Kidney (tissue), 14 donors: ENCODE data around the gene MPP1. TPM values are rescaled to one million over a fixed set of nuclear protein-coding genes. Genes with fewer than 3 reads are reported as not detected.

Source experiments
- DNase-seq, 5 donors: peaks; one replicate each; pipeline ENCODE4 v3.0.0-alpha.2; 2013 to 2020
- FAIRE-seq: peaks from 2 replicates; lab custom pipeline; 2012; peaks lifted over from hg19 to GRCh38; lab: Jason Lieb, UNC
- H3K27ac ChIP-seq, 2 donors: one replicate each; pipeline ENCODE4 v1.7.0; 2013; ENCODE audit warnings: low read depth in 2 of 2, low read length in 2 of 2, inconsistent platforms in 1 of 2
- H3K27me3 ChIP-seq: one replicate; pipeline ENCODE4 v1.7.1; 2013; ENCODE audit warnings: low read length, inconsistent platforms; ENCODE audit not compliant: control insufficient read depth, insufficient read depth
- H3K36me3 ChIP-seq, 3 donors: one replicate each; pipeline versions ENCODE4 v1.7.0 to v1.7.1; 2013; ENCODE audit warnings: low read length in 3 of 3, control low read depth in 1 of 3, inconsistent platforms in 1 of 3; ENCODE audit not compliant: insufficient read depth in 3 of 3, control insufficient read depth in 2 of 3
- H3K4me1 ChIP-seq, 3 donors: one replicate each; pipeline versions ENCODE4 v1.7.0 to v1.7.1; 2013; ENCODE audit warnings: low read length in 3 of 3, inconsistent platforms in 1 of 3, low read depth in 1 of 3; ENCODE audit not compliant: control insufficient read depth in 2 of 3, insufficient read depth in 2 of 3
- H3K4me3 ChIP-seq, 3 donors: one replicate each; pipeline versions ENCODE4 v1.7.0 to v1.8.1; 2013; ENCODE audit warnings: low read length in 3 of 3, control low read depth in 1 of 3, inconsistent platforms in 1 of 3
- H3K9ac ChIP-seq, 3 donors: one replicate each; pipeline versions ENCODE4 v1.7.0 to v1.7.1; 2013; ENCODE audit warnings: low read length in 3 of 3, control low read depth in 1 of 3, inconsistent platforms in 1 of 3
- H3K9me3 ChIP-seq, 3 donors: one replicate each; pipeline versions ENCODE4 v1.7.0 to v1.7.1; 2013; ENCODE audit warnings: low read length in 3 of 3, control low read depth in 1 of 3, inconsistent platforms in 1 of 3; ENCODE audit not compliant: control insufficient read depth in 2 of 3, insufficient read depth in 1 of 3
- intact Hi-C: fragments of 100-400 bp; cut with DNase I; formaldehyde crosslinking; loops from one replicate; pipeline ENCODE4 v1.11.1; 2022
- polyA plus RNA-seq: library from polyadenylated mRNA; stranded (reverse); fragments of 350-450 nt; fragmentation: Illumina TruSeq; extraction: RNeasy Lipid Tissue Mini Kit (QIAGEN cat#74804); gene quantifications from one replicate; pipeline ENCODE4 v1.2.3, GENCODE V29; 2014; ENCODE audit warnings: low read depth, low replicate concordance; ENCODE audit not compliant: insufficient read depth
- total RNA-seq: library from RNA; stranded (reverse); fragmentation: NEBNext Ultra II Directional; extraction: Animal tissue kit (Norgen Biotek cat#: 25700); gene quantifications from one replicate; pipeline ENCODE4 v1.2.1, GENCODE V29; 2021
- TF ChIP-seq, protein P1 (sequence below): IDR thresholded peaks from 3 replicates; pipeline ENCODE4 v1.5.1; 2012; ENCODE audit warnings: mild to moderate bottlenecking, moderate library complexity, borderline replicate concordance; ENCODE audit not compliant: insufficient read depth; ENCODE audit errors: extremely low read depth
- donor health status: control.
- donor health status: control.
- donor health status: control.
- donor health status: control.
- donor health status: control.
- donor health status: DM: yes; HTN: yes; CAD: no.
- donor health status: Normal renal cell carcinoma (clear cell type).

MPP1 gene
- total and polyA plus RNA-seq, 2 donors from 2014 or later: 47.0 to 76.4 TPM

DNA sequence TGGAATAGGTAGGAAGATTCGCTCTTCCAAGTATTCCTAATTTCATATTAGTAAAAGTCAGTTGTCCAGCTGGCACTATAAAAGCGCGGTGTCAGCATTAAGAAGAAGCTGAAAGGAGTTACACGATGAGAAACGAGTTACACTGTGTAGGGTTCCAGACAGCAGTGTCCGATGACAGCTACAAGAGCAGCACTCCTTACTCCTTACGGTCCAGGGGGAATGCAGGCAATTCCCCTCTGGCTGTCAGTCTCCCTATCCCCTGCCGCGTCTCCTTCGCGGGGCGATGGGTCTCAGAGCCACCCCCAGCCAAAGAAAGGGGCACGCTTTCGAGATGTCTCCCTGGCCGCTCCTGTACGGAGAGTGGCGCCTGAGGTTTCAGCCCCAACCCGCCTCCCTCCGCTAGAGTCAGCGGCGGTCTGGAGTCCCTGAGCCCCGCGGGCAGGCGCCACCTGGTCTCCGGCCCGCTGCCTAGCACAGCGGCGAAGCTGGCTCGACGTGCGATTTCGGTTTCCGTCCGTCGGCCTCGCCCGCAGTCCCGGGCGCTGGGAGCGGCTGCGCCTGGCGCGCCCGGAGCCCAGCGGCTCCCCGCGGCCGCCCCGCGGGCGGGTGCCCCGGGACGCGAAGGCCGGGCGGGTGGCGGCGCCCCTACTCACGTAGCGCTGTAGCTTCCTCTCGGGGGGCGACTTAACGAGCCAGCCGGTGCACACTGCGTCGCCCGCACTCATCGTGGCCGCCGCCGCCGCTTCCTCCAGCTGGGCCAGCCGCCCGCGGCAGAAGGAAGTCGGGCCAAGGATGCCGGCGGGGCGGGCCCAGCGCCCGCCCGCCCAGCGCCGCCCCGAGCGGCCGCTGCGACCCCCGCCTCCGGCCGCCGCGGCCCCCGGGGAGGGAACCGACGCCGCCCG is 54.7 kb downstream of the MPP1 start, which contains the start of gene GAB3:
Gene GAB3 (minus strand): TSS at position 777 of the 902 bp plus-strand sequence. CDS start 52 bp downstream, at position 725.
- Histone ChIP-seq H3K9ac (peak within 1 kb of the TSS in 1 of 3 donors; percentile 58), H3K4me3 (peak within 1 kb of the TSS; percentile 48 to 68 (median 59)), H3K9me3 (no peaks in the 10 kb centered on the region), H3K36me3 (no peaks in the 10 kb centered on the region), H3K27ac (no peak within 1 kb of the TSS), H3K27me3 (peaks cover 10% of the 10 kb centered on the region), H3K4me1 (peaks cover 0 to 3% (median 0%) of the 10 kb centered on the region in 3 donors)
- peak; percentile 23 to 77 (median 35) for DNase-seq
- intact Hi-C loops: no loop called here
- no peak for FAIRE-seq
- TF ChIP-seq, protein P1, sequence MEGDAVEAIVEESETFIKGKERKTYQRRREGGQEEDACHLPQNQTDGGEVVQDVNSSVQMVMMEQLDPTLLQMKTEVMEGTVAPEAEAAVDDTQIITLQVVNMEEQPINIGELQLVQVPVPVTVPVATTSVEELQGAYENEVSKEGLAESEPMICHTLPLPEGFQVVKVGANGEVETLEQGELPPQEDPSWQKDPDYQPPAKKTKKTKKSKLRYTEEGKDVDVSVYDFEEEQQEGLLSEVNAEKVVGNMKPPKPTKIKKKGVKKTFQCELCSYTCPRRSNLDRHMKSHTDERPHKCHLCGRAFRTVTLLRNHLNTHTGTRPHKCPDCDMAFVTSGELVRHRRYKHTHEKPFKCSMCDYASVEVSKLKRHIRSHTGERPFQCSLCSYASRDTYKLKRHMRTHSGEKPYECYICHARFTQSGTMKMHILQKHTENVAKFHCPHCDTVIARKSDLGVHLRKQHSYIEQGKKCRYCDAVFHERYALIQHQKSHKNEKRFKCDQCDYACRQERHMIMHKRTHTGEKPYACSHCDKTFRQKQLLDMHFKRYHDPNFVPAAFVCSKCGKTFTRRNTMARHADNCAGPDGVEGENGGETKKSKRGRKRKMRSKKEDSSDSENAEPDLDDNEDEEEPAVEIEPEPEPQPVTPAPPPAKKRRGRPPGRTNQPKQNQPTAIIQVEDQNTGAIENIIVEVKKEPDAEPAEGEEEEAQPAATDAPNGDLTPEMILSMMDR: no peak

DNA sequence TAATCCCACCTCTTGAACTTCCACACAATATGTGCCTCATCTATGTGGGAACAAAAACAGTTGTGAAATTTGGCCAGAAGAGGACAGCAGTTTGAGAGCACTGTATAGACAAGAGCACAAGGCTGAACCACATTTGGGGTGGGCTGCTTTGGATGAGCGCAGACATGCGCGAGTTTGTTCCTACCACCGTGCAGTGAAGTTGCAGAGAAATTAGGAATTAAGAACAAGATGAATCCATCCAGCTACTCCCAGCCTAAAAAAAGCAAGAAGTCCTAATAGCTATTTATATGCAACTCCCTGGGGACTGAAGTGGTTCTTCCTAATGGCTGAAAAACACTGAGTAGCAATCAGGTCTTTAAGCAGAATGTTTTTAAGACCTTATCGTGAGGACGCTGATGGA is 55.4 kb downstream of the MPP1 start:
- peaks cover 10% of the 10 kb centered on the region for H3K27me3 ChIP-seq
- TF ChIP-seq, protein P1: no peak
- no peaks in the 10 kb centered on the region for H3K36me3 ChIP-seq
- peak overlapping the region; percentile 48 to 68 (median 59) for H3K4me3 ChIP-seq
- H3K9ac ChIP-seq: no peak overlapping the region
- H3K27ac ChIP-seq: no peak overlapping the region
- intact Hi-C loops: no loop called here
- peaks cover 0 to 3% (median 0%) of the 10 kb centered on the region in 3 donors for H3K4me1 ChIP-seq
- FAIRE-seq: no peak
- H3K9me3 ChIP-seq: no peaks in the 10 kb centered on the region
- peak in 1 of 5 donors; percentile 1 for DNase-seq

DNA sequence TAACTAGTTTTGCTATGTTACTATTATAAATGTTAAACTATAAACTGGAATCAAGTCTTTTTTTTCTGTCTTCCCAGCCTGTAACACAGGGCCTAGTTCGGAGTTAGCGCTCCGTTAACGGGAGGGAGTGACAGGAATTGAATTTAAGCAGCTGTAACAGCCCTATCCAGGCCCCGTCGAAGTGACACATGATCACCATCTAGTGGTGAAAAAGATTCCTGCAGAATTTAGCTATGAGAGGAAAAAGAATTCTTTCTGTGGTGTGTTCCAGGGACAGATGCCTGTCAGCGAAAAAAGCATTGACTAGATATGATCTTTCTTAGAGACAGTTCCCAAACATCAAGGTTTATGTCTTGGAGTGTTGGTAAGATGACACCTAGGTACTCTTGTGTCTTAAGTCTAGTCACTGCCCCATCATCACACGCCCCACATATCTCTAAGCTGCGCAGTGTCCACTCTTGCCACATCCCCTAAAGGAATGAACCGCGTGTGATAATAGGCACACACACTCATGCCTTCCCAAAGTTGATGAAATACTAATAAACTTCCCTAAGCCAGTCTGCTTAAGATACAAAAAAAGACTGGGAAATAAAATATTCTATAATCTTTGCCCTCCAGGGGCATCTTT is 56.5 kb downstream of the MPP1 start:
- H3K27ac ChIP-seq: no peak overlapping the region
- FAIRE-seq: peak; percentile 78
- H3K4me3 ChIP-seq: no peak overlapping the region

More for the DNA sequence above, 56.5 kb downstream of the MPP1 start:
- no peaks in the 10 kb centered on the region for H3K9me3 ChIP-seq
- H3K36me3 ChIP-seq: no peaks in the 10 kb centered on the region
- H3K4me1 ChIP-seq: peaks cover 0 to 3% (median 0%) of the 10 kb centered on the region in 3 donors
- no peak overlapping the region for H3K9ac ChIP-seq
- peaks cover 10% of the 10 kb centered on the region for H3K27me3 ChIP-seq
- DNase-seq: peak in 3 of 5 donors; percentile 30 to 75 (median 72)
- TF ChIP-seq, protein P1: peak; percentile 66
- intact Hi-C loops: no loop called here
